Uterus (tissue), 4 donors: ENCODE measurements around the gene DPH7. TPM values are rescaled to one million over a fixed set of nuclear protein-coding genes. Genes with fewer than 3 reads are reported as not detected.
"Not testable (repeated sequence)": the region's sequence is repeated elsewhere in the genome, so short reads cannot be mapped to it uniquely, and the experiment has no call there.

Experiments
- DNase-seq, 2 donors: peaks; one replicate each; pipeline ENCODE4 v3.0.0-alpha.2; 2019 to 2020
- H3K27ac ChIP-seq, 2 donors: fragments of 200-600 bp; sonication (generic); 1 replicate in 1 of 2; 2 replicates in 1 of 2; pipeline ENCODE4 v1.5.1; 2016 to 2018
- H3K27me3 ChIP-seq, 2 donors: fragments of 200-600 bp; sonication (generic); one replicate each; pipeline ENCODE4 v1.5.1; 2018 to 2019; ENCODE audit warnings: control low read depth in 1 of 2
- H3K36me3 ChIP-seq, 2 donors: fragments of 200-600 bp; sonication (generic); one replicate each; pipeline ENCODE4 v1.5.1; 2019; ENCODE audit warnings: control low read depth in 1 of 2
- H3K4me1 ChIP-seq, 2 donors: fragments of 200-600 bp; sonication (generic); one replicate each; pipeline ENCODE4 v1.5.1; 2018 to 2019; ENCODE audit warnings: control low read depth in 1 of 2
- H3K4me3 ChIP-seq, 2 donors: fragments of 200-600 bp; sonication (generic); 1 replicate in 1 of 2; 2 replicates in 1 of 2; pipeline ENCODE4 v1.5.1; 2018 to 2019; ENCODE audit warnings: mild to moderate bottlenecking in 1 of 2
- H3K9me3 ChIP-seq, 2 donors: fragments of 200-600 bp; sonication (generic); one replicate each; pipeline ENCODE4 v1.5.1; 2019; ENCODE audit warnings: control low read depth in 1 of 2
- CTCF ChIP-seq, 4 experiments: fragments of 200-600 bp in 2 of 4; fragments of 450-650 bp in 2 of 4; sonication (generic) in 2 of 4; IDR thresholded peaks; one replicate each; pipeline ENCODE4 v1.5.1; 2016 to 2019; ENCODE audit warnings: antibody characterized with exemption in 4 of 4, mild to moderate bottlenecking in 2 of 4, moderate library complexity in 1 of 4
- POLR2A ChIP-seq, 2 donors: fragments of 450-650 bp; IDR thresholded peaks; one replicate each; pipeline ENCODE4 v1.6.1; 2016; ENCODE audit warnings: antibody characterized with exemption in 2 of 2, mild to moderate bottlenecking in 1 of 2, moderate library complexity in 1 of 2
- intact Hi-C: fragments of 100-400 bp; cut with DNase I; formaldehyde crosslinking; loops from one replicate; pipeline ENCODE4 v1.15.1; 2023; ENCODE audit warnings: low total_unique reads
- total RNA-seq, 4 donors: library from RNA; depleted of rRNA in 3 of 4; stranded (reverse); fragments of >200 nt in 3 of 4; gene quantifications; one replicate each; pipeline versions ENCODE4 v1.1.0 to v1.2.4, GENCODE V29; 2014 to 2023
- donor health status: DM: yes; HTN: yes; CAD: no.

The DPH7 gene
- total RNA-seq, 4 donors from 2014 or later = 31.3 to 42.4 (median 38.4) TPM

GRCh38 chr9:137602661-137603060, 23.9 kb upstream of the DPH7 start:
- Histone ChIP-seq H3K36me3 (no peaks in the 10 kb centered on the region), H3K27me3 (no peaks in the 10 kb centered on the region), H3K4me1 (peaks cover 0 to 21% of the 10 kb centered on the region in 2 donors), H3K9me3 (no peaks in the 10 kb centered on the region), H3K27ac (no peak overlapping the region), H3K4me3 (no peak overlapping the region)
- DNase-seq = no peak
- intact Hi-C loops = no loop called here
- no peak for TF ChIP-seq POLR2A (IDR thresholded peaks at IDR 0.05)
- TF ChIP-seq CTCF (IDR thresholded peaks at IDR 0.05) = no peak

GRCh38 chr9:137598943-137599342, 20.2 kb upstream of the DPH7 start:
- H3K9me3 ChIP-seq = no peaks in the 10 kb centered on the region
- H3K4me1 ChIP-seq = no peaks in the 10 kb centered on the region
- H3K27me3 ChIP-seq = no peaks in the 10 kb centered on the region
- H3K27ac ChIP-seq = no peak overlapping the region
- H3K4me3 ChIP-seq = no peak overlapping the region
- TF ChIP-seq CTCF (IDR thresholded peaks at IDR 0.05) = no peak
- no peak for TF ChIP-seq POLR2A (IDR thresholded peaks at IDR 0.05)
- no peak for DNase-seq
- H3K36me3 ChIP-seq = no peaks in the 10 kb centered on the region
- intact Hi-C loops = no loop called here

GRCh38 chr9:137596577-137596976, 17.9 kb upstream of the DPH7 start:
- DNase-seq, H3K9me3 ChIP-seq, H3K36me3 ChIP-seq, H3K27ac ChIP-seq, intact Hi-C loops, H3K4me1 ChIP-seq, H3K27me3 ChIP-seq, H3K4me3 ChIP-seq: not testable (repeated sequence)

- Histone ChIP-seq H3K27ac (no peak overlapping the region), H3K4me3 (no peak overlapping the region), H3K9me3 (no peaks in the 10 kb centered on the region), H3K36me3 (no peaks in the 10 kb centered on the region), H3K4me1 (peaks cover 0 to 9% of the 10 kb centered on the region in 2 donors), H3K27me3 (no peaks in the 10 kb centered on the region)
- TF ChIP-seq POLR2A (IDR thresholded peaks at IDR 0.05) (no peak), CTCF (IDR thresholded peaks at IDR 0.05) (no peak)
- intact Hi-C loops = no loop called here
- no peak for DNase-seq
Measured at GRCh38 chr9:137593176-137593575, 14.5 kb upstream of the DPH7 start.

GRCh38 chr9:137592767-137593166, 14.0 kb upstream of the DPH7 start:
- TF ChIP-seq CTCF (IDR thresholded peaks at IDR 0.05) (no peak), POLR2A (IDR thresholded peaks at IDR 0.05) (no peak)
- no peaks in the 10 kb centered on the region for H3K36me3 ChIP-seq
- H3K4me3 ChIP-seq = no peak overlapping the region
- intact Hi-C loops = no loop called here
- no peak overlapping the region for H3K27ac ChIP-seq
- no peaks in the 10 kb centered on the region for H3K9me3 ChIP-seq
- no peak for DNase-seq
- H3K4me1 ChIP-seq = peaks cover 0 to 9% of the 10 kb centered on the region in 2 donors
- no peaks in the 10 kb centered on the region for H3K27me3 ChIP-seq
